ENCODE results near the gene FOXB2.

The FOXB2 gene

GRCh38 chr9:77063645-77064285 lies 44.3 kb downstream of the FOXB2 start:
- DNase-seq (ENCODE audit: low read depth in 2 of 2) = peak; percentile 25 to 26

- no peak for DNase-seq (ENCODE audit: low read depth in 2 of 2)
These were observed 46.9 kb downstream of the FOXB2 start for GRCh38 chr9:77066388-77066787.

Data from fibroblast of skin of left quadriceps (primary cell).